ENCODE measurements around the gene GCSAM. TPM values are rescaled to one million over a fixed set of nuclear protein-coding genes. Genes with fewer than 3 reads are reported as not detected.
A peak's percentile ranks its signal among the peaks of the same experiment; 100 is the strongest.

The GCSAM gene
- total and polyA plus RNA-seq, 8 donors = 0.20 to 2.7 (median 2.1) TPM

GRCh38 chr3:112140584-112140983 lies 7.5 kb upstream of the GCSAM start:
- TF ChIP-seq, protein P1, sequence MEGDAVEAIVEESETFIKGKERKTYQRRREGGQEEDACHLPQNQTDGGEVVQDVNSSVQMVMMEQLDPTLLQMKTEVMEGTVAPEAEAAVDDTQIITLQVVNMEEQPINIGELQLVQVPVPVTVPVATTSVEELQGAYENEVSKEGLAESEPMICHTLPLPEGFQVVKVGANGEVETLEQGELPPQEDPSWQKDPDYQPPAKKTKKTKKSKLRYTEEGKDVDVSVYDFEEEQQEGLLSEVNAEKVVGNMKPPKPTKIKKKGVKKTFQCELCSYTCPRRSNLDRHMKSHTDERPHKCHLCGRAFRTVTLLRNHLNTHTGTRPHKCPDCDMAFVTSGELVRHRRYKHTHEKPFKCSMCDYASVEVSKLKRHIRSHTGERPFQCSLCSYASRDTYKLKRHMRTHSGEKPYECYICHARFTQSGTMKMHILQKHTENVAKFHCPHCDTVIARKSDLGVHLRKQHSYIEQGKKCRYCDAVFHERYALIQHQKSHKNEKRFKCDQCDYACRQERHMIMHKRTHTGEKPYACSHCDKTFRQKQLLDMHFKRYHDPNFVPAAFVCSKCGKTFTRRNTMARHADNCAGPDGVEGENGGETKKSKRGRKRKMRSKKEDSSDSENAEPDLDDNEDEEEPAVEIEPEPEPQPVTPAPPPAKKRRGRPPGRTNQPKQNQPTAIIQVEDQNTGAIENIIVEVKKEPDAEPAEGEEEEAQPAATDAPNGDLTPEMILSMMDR (IDR thresholded peaks at IDR 0.05) = no peak
- Histone ChIP-seq H3K36me3 (no peaks in the 10 kb centered on the region), H3K4me3 (no peak overlapping the region), H3K27ac (no peak overlapping the region), H3K27me3 (no peaks in the 10 kb centered on the region), H3K9me3 (peaks cover 0 to 14% of the 10 kb centered on the region in 2 donors), H3K4me1 (peaks cover 0 to 4% of the 10 kb centered on the region in 2 donors)
- DNase-seq (no peak), ATAC-seq (no peak)
- intact Hi-C loops (cut with DNase I) = no loop called here

DNA sequence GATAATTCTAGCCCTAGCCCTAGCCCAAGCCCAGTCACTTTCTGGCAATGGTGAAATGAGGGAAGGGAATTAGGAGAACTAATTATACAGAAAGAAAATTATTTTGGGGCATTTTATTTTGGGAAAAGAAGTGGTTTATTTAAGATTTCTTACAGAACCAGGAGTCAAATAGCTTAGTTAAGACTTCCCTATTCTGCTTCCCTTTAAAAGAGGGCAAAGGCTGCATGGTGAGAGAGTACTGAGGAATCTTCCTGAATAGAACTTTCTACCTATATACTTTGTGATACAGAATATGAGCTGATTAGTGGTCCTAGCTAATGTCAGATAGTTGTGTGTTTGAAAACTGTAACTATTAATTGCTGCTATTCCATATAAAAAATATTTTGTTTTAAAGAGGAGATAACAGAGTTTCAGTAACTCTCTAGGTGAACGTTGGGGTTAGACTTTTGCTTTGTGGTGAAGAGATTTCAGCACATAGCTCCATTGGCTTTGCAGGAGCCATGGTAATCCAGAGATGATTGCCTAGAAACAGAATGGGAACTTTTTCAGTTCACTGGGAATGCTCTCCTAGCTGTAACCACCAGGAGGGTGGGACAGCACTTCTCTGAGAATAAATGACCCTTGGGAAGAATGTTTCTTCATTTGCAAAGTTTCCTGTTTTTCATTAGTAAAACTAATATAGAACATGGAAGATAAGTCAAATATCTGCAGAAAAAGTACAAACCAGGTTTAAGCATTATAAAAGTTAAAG lies 5.3 kb upstream of the GCSAM start:
- Histone ChIP-seq H3K36me3 (no peaks in the 10 kb centered on the region), H3K27ac (no peak overlapping the region), H3K9me3 (peaks cover 0 to 5% of the 10 kb centered on the region in 2 donors), H3K4me3 (no peak overlapping the region), H3K27me3 (no peaks in the 10 kb centered on the region), H3K4me1 (peaks cover 0 to 4% of the 10 kb centered on the region in 2 donors)
- DNase-seq (no peak), ATAC-seq (no peak)
- intact Hi-C loops (cut with DNase I) = no loop called here
- TF ChIP-seq, protein P1 (IDR thresholded peaks at IDR 0.05) = no peak

- intact Hi-C loops (cut with DNase I) = no loop called here
- Histone ChIP-seq H3K27me3 (no peaks in the 10 kb centered on the region), H3K27ac (no peak overlapping the region), H3K4me3 (no peak overlapping the region), H3K36me3 (no peaks in the 10 kb centered on the region), H3K4me1 (peaks cover 0 to 4% of the 10 kb centered on the region in 2 donors), H3K9me3 (no peaks in the 10 kb centered on the region)
- TF ChIP-seq, protein P1 (IDR thresholded peaks at IDR 0.05) = no peak
- no peak for ATAC-seq
- DNase-seq = no peak
These were observed 4.7 kb upstream of the GCSAM start for GRCh38 chr3:112137781-112138180.

- Histone ChIP-seq H3K4me1 (peaks cover 0 to 4% of the 10 kb centered on the region in 2 donors), H3K27me3 (no peaks in the 10 kb centered on the region), H3K4me3 (no peak overlapping the region), H3K36me3 (no peaks in the 10 kb centered on the region), H3K27ac (no peak overlapping the region), H3K9me3 (no peaks in the 10 kb centered on the region)
- DNase-seq = peak in 2 of 4 donors; percentile 16 to 36
- intact Hi-C loops (cut with DNase I) = no loop called here
- peak; percentile 59 for ATAC-seq
- TF ChIP-seq, protein P1 (IDR thresholded peaks at IDR 0.05) = no peak
These were observed 4.1 kb upstream of the GCSAM start for GRCh38 chr3:112136959-112137693.

GRCh38 chr3:112136046-112136445 lies 3.0 kb upstream of the GCSAM start:
- intact Hi-C loops (cut with DNase I) = no loop called here
- ATAC-seq (no peak), DNase-seq (no peak)
- H3K27me3 ChIP-seq = no peaks in the 10 kb centered on the region
- no peak overlapping the region for H3K4me3 ChIP-seq
- peaks cover 0 to 4% of the 10 kb centered on the region in 2 donors for H3K4me1 ChIP-seq
- H3K36me3 ChIP-seq = no peaks in the 10 kb centered on the region
- no peak overlapping the region for H3K27ac ChIP-seq
- TF ChIP-seq, protein P1 (IDR thresholded peaks at IDR 0.05) = no peak
- H3K9me3 ChIP-seq = no peaks in the 10 kb centered on the region
